ENCODE data around the gene SLC26A5.

Gene SLC26A5

DNA sequence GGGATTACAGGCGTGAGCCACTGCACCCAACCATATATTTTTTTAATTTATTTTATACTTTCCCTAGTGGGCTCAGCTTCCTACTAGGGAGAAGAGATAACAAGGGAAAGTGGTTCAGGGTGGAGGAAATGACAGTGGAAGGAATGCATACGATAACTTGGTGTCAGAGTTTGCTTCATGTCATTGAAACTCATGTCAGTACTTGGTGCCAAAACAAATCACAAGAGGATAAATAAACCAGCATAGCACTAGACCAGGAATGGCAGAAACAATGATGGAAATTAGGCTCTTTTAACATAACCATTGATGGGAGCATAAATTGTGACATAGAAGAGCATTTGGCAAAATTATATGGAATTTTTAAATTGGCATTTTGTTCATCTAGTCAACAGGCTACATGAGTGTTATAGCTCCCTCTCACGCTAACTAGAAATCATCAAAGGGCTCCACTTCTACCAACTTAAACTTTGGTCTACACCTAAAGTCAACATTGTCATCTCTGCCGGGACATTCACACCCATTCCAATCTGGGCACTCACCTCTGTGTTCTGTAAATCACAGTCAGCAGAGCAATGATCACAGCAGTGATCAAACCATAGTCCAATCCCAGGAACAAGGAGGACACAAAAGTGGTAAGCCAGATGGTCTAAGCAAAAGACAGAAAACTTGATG, 57.4 kb downstream of the SLC26A5 start:
- peaks cover 10% of the 10 kb centered on the region for H3K27me3 Mint-ChIP-seq
- H3K36me3 Mint-ChIP-seq (ENCODE audit: low read depth) = no peaks in the 10 kb centered on the region
- DNase-seq (no peak), ATAC-seq (no peak)
- no peak overlapping the region for H3K4me3 Mint-ChIP-seq
- no peak overlapping the region for H3K27ac Mint-ChIP-seq
- no peaks in the 10 kb centered on the region for H3K9me3 Mint-ChIP-seq
- no peaks in the 10 kb centered on the region for H3K4me1 Mint-ChIP-seq

DNA sequence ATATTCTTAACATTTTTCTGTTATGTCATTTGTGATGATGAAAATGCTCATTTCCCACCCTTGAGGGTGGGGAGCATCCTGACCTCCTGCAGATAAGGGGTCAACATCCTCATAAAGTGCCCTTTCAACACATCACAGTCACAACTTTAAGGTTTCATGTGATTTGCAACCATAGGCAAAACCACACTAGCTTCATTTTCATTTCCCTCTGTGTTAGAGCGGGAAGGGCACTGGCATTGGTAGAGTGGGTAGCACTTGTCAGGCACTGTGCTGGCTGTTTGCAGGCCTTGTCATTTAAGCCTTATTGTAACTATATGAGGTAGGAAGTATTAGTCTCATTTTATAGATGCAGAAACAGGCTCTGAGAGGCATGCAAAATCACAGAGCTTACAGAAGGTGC, 58.8 kb downstream of the SLC26A5 start:
- Mint-ChIP-seq H3K9me3 (no peaks in the 10 kb centered on the region), H3K27ac (no peak overlapping the region), H3K4me1 (no peaks in the 10 kb centered on the region)

DNA sequence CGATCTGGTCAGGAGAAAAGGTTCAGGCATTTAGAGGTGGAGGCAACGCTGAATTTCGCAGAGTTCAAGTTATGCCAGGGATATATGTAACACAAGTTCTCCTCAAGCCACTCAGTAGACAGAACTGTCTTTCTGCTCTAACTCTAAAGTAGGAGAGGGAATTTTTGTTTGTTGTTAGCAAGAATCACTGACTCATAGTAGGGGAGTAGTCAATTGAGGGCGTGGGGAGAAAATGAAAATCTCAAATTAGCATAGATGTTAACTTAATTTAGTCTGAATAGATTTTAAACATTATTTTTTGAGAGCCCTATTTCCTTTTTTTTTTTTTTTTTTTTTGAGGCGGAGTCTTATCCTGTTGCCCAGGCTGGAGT, 64.0 kb downstream of the SLC26A5 start:
- no peak overlapping the region for H3K4me3 Mint-ChIP-seq

More for the DNA sequence above, 58.8 kb downstream of the SLC26A5 start:
- no peaks in the 10 kb centered on the region for H3K36me3 Mint-ChIP-seq (ENCODE audit: low read depth)
- no peak overlapping the region for H3K4me3 Mint-ChIP-seq
- ATAC-seq = no peak
- peaks cover 10% of the 10 kb centered on the region for H3K27me3 Mint-ChIP-seq
- no peak for DNase-seq

DNA sequence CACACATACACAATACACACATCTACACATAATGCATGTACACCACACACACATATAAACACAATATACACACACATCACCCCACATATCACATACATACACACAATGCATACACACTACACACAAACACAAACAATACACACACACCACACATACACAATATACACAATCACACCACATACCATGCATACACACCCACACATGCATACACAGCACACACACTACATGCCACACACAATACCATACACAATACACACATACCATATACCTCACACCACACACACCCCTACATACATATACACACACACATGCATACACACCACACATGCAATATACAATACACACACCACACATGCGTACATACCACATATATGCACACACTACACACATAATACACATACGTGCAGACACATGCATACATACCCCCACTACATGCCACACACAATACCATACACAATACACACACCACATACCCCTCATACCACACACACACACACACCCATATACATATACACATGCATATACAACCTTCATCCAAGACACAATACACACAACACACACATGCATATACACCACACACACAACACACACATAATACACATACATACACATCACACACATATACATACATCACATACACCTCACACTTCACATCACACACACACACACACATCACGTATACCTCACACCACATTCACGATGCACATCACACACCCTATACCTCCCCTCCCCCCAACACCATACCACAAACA, 64.6 kb downstream of the SLC26A5 start:
- Mint-ChIP-seq H3K36me3 (ENCODE audit: low read depth) (no peaks in the 10 kb centered on the region), H3K4me1 (no peaks in the 10 kb centered on the region), H3K27ac (no peak overlapping the region), H3K9me3 (no peaks in the 10 kb centered on the region), H3K27me3 (peaks cover 3% of the 10 kb centered on the region), H3K4me3 (no peak overlapping the region)
- ATAC-seq (no peak), DNase-seq (no peak)

More for the DNA sequence above, 64.0 kb downstream of the SLC26A5 start:
- no peaks in the 10 kb centered on the region for H3K9me3 Mint-ChIP-seq
- no peak overlapping the region for H3K27ac Mint-ChIP-seq
- H3K36me3 Mint-ChIP-seq (ENCODE audit: low read depth) = no peaks in the 10 kb centered on the region
- H3K4me1 Mint-ChIP-seq = no peaks in the 10 kb centered on the region
- peaks cover 3% of the 10 kb centered on the region for H3K27me3 Mint-ChIP-seq
- no peak for ATAC-seq
- no peak for DNase-seq

DNA sequence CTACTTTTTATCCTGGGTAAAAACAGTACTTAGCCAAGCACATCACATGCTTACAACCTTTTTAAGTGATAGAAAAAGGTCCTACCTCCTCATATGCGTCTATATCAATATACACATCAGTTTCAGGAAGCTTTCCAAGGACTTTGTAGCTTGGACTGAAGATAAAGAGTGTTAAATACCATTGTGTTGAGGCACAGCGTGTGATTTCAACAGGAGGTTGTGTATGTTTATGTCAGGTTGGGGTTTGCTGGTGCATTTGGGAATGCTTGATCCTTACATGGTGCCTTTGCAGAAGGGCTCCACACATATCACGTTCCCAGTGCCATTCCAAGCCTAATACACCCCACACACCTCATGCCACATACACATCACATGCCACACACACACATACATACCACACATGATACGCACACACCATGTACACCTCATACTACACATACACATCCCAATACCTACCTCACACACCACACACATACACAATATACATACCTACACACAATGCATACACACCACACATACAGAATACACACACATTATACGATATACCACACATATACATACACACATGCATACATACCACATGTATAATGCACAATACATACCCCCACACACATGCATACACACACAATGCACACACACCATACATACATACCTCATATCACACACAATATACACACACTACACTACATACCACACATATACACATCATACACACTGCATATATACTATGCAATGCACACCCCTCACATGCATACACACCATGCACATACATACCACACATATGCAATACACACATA, 65.4 kb downstream of the SLC26A5 start:
- H3K9me3 Mint-ChIP-seq = no peaks in the 10 kb centered on the region
- ATAC-seq = peak; percentile 20

DNA sequence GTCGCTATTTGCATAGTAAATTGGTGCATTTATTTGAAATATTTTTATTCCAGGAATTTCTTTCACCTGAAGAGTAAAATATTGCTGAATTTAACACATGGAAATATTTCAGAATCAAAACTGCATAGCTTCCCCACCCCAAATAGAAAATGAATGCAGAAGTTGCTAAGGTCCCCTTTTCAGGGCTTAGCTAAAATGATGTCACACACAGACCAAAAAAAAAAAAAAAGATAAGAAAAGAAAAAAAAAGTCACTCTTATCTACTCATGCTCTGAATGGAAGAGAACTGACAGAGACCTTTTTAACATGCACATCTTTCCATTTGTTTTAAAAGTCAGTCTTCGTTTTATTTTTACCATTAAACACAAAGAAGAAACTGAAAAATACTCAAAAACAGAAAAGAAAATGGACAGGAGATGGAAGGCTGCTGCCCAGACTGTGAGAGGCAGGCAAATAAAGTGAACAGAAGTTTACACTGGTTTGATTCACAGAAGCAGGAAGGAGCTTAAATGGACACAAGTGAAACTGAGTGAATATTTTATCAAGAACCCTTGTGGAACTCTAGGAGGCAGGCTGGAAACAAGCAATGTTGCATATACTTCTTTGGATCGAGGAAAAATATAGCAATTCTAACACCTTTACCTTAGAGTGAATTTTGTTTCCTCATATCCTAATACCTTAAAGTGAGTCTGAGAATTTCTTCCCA, 66.6 kb downstream of the SLC26A5 start:
- H3K27me3 Mint-ChIP-seq = peaks cover 3% of the 10 kb centered on the region
- no peak overlapping the region for H3K27ac Mint-ChIP-seq
- no peak for ATAC-seq
- H3K4me1 Mint-ChIP-seq = no peaks in the 10 kb centered on the region
- H3K36me3 Mint-ChIP-seq (ENCODE audit: low read depth) = no peaks in the 10 kb centered on the region
- DNase-seq = no peak
- no peak overlapping the region for H3K4me3 Mint-ChIP-seq
- H3K9me3 Mint-ChIP-seq = no peaks in the 10 kb centered on the region

More for the DNA sequence above, 65.4 kb downstream of the SLC26A5 start:
- no peak overlapping the region for H3K4me3 Mint-ChIP-seq
- no peaks in the 10 kb centered on the region for H3K36me3 Mint-ChIP-seq (ENCODE audit: low read depth)
- H3K27me3 Mint-ChIP-seq = peaks cover 3% of the 10 kb centered on the region
- no peak for DNase-seq
- no peak overlapping the region for H3K27ac Mint-ChIP-seq
- no peaks in the 10 kb centered on the region for H3K4me1 Mint-ChIP-seq

DNA sequence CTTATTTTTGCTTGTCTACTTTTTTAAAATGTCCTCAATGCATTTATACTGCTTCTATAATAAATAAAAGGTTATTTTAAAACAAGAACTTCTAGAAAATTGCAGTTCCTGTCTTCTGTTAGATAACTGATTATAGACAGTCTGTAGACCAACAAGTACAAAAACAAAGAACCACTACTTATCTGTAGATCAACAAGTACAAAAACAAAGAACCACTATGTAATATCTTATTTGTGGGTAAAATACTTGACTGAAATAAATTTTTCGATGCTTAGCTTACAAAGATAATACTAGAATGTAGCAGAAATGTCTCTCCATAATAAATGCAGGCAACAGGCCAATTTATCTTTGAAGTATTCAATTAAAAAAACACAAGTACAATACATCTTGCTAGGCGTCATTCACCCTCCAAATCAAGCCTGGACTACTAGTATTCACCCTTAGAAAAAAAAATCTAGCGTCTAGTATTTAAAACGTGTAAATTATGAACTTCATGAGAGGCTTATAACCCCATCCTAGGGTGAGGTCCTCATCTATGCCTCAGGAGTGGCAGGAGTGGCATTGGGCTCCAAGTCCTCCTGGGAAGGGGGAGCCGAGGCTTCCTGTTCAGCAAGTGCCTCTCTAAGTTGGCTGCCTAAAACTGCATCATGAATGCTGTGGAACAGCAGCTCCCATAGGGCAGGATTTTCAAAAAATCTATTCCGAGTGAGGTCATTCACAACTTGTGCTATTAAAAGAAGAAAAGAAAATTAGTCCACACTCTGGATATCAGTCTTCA, 72.0 kb downstream of the SLC26A5 start:
- no peaks in the 10 kb centered on the region for H3K27me3 Mint-ChIP-seq
- H3K4me1 Mint-ChIP-seq = no peaks in the 10 kb centered on the region
- no peak for ATAC-seq
- H3K36me3 Mint-ChIP-seq (ENCODE audit: low read depth) = peaks cover 3% of the 10 kb centered on the region
- H3K9me3 Mint-ChIP-seq = no peaks in the 10 kb centered on the region
- H3K27ac Mint-ChIP-seq = no peak overlapping the region
- DNase-seq = no peak
- H3K4me3 Mint-ChIP-seq = no peak overlapping the region

DNA sequence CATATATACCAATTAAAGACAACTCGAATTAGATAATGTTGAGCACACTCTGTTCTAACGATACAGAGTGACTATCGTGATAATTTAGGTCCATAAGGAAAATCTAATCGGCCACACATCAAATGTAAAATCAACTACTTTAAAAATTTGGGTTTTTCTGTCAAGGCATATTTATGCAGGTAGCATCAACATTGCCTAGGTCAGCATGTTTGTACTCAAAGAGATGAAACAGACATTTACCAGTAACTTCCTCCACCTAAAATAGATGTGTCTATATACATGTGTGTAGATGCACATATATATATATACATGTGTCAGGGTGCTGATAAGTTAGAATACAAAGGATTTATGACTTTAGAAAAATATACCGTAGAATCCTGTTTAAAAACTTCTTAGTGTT, 76.6 kb downstream of the SLC26A5 start:
- H3K27ac Mint-ChIP-seq = no peak overlapping the region
- peaks cover 27% of the 10 kb centered on the region for H3K36me3 Mint-ChIP-seq (ENCODE audit: low read depth)
- no peaks in the 10 kb centered on the region for H3K9me3 Mint-ChIP-seq
- H3K4me3 Mint-ChIP-seq = no peak overlapping the region
- ATAC-seq = no peak
- no peaks in the 10 kb centered on the region for H3K4me1 Mint-ChIP-seq
- no peak for DNase-seq
- no peaks in the 10 kb centered on the region for H3K27me3 Mint-ChIP-seq

DNA sequence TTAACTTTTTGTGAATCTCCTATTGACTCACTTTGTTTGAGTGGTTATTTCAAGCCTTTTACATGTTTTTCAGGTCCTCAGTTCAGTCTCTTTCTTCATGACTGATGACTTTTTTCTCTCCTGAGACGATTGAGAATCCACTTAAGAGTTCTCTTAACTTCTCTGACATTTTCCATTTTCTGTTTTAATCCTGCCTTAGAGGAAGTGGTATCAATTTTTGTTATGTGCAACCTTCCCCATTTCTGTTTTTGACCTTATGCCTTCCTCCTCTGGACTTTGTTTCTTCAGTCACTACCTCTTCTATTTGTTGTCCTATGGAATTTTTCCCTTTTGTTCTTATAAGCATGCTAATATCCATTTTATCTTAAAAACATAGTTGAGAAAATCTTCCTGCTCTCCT, 96.2 kb downstream of the SLC26A5 start:
- H3K27ac Mint-ChIP-seq = peak overlapping the region; percentile 30
- peaks cover 55% of the 10 kb centered on the region for H3K4me1 Mint-ChIP-seq
- peaks cover 29% of the 10 kb centered on the region for H3K36me3 Mint-ChIP-seq (ENCODE audit: low read depth)
- peak overlapping the region; percentile 100 for H3K4me3 Mint-ChIP-seq
- no peaks in the 10 kb centered on the region for H3K9me3 Mint-ChIP-seq
- DNase-seq (no peak), ATAC-seq (no peak)
- no peaks in the 10 kb centered on the region for H3K27me3 Mint-ChIP-seq

DNA sequence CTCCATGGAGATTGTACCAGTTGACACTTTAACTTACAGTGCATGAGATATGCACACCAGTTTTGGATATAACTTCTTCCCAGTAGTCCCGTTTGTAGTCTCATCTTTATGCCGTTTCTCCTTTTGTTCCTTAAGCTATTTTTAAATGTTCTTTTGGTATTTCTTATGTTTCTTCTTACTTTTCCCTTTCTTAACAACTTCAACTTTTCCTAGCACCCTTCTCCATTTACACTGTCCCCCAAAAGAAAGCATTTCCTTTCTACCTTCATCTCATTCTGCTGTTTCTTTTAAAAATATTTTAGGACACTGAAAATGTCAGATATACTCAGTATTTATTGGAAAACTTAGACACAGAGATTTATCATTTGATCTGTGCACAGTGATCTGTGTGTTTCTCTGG, 97.0 kb downstream of the SLC26A5 start:
- no peaks in the 10 kb centered on the region for H3K27me3 Mint-ChIP-seq
- H3K36me3 Mint-ChIP-seq (ENCODE audit: low read depth) = peaks cover 25% of the 10 kb centered on the region
- H3K27ac Mint-ChIP-seq = peak overlapping the region; percentile 99
- no peaks in the 10 kb centered on the region for H3K9me3 Mint-ChIP-seq
- H3K4me3 Mint-ChIP-seq = peak overlapping the region; percentile 100
- H3K4me1 Mint-ChIP-seq = peaks cover 58% of the 10 kb centered on the region
- ATAC-seq (no peak), DNase-seq (no peak)

DNA sequence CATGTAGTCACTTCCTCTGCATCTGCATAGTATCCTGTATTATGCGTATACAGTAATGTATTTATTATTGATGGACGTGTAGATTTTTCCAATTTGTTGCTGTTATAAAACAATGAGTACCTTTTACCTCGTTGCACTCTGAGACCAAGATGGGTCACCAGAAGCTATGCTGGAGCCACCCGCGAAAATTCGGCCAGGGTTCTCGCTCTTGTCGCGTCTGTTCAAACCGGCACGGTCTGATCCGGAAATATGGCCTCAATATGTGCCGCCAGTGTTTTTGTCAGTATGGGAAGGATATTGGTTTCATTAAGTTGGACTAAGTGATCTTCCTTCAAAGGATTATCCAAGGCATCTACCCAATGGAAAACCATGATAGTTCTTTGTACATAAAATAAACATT, 97.6 kb downstream of the SLC26A5 start:
- Mint-ChIP-seq H3K27me3 (no peaks in the 10 kb centered on the region), H3K27ac (peak overlapping the region; percentile 99), H3K4me1 (peaks cover 60% of the 10 kb centered on the region), H3K36me3 (ENCODE audit: low read depth) (peaks cover 30% of the 10 kb centered on the region), H3K9me3 (no peaks in the 10 kb centered on the region), H3K4me3 (peak overlapping the region; percentile 100)
- no peak for ATAC-seq
- DNase-seq = no peak

DNA sequence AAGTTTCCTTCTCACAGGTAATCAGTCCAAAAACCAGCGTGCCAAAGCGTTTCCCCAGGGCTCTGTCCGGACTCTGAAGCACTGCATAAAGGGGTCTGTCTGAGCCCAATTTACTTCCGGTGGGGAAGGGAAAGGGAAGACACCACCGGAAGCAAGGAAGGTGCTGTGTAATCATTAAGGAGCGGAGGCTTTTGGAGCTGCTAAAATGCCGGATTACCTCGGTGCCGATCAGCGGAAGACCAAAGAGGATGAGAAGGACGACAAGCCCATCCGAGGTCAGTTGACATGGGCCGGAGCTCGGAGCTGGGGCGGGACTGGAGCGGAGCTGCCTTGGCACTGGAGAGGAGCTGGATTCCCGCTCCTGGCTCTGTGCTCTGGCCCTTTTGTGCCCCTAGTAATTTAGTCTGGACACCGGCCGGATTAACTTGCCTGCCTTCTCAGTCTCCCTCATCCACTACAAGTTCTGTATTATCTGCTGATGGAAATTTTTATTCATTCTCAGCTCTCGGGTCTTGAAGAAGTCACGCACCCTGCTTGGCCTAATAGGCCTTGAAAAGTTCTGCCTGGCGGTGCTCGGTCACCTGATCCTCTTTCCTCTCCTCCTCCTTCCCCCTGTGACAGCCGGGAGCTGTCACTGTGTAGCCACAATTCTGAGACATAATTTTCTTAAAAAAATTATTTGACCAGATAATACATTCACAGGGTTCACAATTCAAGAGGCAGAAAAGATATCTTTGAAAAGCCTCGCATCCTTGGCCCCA, 98.3 kb downstream of the SLC26A5 start, which contains the start of gene PSMC2:
TSS of gene PSMC2 (plus strand) at position 137 of the 761 bp plus-strand sequence. CDS start at position 206, 69 bp downstream.
- ATAC-seq (peak; percentile 78), DNase-seq (peak; percentile 79)
- H3K27me3 Mint-ChIP-seq = no peaks in the 10 kb centered on the region
- H3K27ac Mint-ChIP-seq = peak within 1 kb of the TSS; percentile 99
- H3K36me3 Mint-ChIP-seq (ENCODE audit: low read depth) = peaks cover 33% of the 10 kb centered on the region
- H3K4me3 Mint-ChIP-seq = peak within 1 kb of the TSS; percentile 100
- H3K9me3 Mint-ChIP-seq = no peaks in the 10 kb centered on the region
- H3K4me1 Mint-ChIP-seq = peaks cover 64% of the 10 kb centered on the region

DNA sequence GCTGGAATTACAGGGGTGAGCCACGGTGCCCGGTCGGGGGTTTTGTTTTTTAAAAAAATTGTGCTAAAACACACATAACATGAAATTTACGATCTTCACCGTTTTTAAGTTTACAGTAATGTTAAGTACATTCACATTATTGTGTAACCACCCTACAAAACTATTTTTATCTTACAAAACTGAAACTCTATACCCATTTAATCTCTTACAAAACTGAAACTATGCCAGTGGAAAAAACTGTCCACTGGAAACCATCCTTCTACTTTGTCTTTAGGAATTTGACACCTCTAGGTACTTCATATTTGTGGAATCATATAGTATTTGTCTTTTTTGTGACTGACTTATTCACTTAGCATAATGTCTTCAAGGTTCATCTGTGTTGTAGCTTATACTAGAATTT, 99.6 kb downstream of the SLC26A5 start:
- no peaks in the 10 kb centered on the region for H3K27me3 Mint-ChIP-seq
- H3K36me3 Mint-ChIP-seq (ENCODE audit: low read depth) = peaks cover 32% of the 10 kb centered on the region
- ATAC-seq (no peak), DNase-seq (no peak)
- H3K4me1 Mint-ChIP-seq = peaks cover 68% of the 10 kb centered on the region
- H3K9me3 Mint-ChIP-seq = no peaks in the 10 kb centered on the region
- peak overlapping the region; percentile 100 for H3K4me3 Mint-ChIP-seq
- no peak overlapping the region for H3K27ac Mint-ChIP-seq
